ENCODE data around the gene FBN3.
"Not testable (repeated sequence)": the region's sequence is repeated elsewhere in the genome, so short reads cannot be mapped to it uniquely, and the experiment has no call there.

DNA sequence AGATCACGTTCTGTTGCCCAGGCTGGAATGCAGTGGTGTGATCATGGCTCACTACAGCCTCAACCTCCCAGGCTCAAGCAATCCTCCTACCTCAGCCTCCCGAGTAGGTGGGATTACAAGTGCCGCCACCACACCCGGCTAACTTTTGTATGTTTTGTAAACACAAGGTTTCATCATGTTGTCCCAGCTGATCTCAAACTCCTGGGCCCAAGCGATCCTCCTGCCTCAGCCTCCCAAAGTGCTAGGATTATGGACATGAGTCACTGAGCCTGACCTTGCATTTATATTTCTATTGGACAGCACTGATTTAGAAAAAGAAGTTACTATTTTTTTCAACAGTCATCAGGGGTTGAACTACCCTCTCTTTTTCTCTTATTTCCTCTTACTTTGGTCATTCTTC, 9.9 kb upstream of the FBN3 start:
- TF ChIP-seq CTCF, POLR2A (IDR thresholded peaks at IDR 0.05): not testable (repeated sequence)
